ENCODE results near the gene XAB2.
A peak's percentile ranks its signal among the peaks of the same experiment; 100 is the strongest.

The XAB2 gene

GRCh38 chr19:7598180-7598579 is 31.2 kb downstream of the XAB2 start:
- no peaks in the 10 kb centered on the region for H3K9me3 ChIP-seq (ENCODE audit: control insufficient read depth, insufficient read depth, low read depth, low read length)
- H3K4me1 ChIP-seq (ENCODE audit: control insufficient read depth, insufficient read depth, low read length): peaks cover 8% of the 10 kb centered on the region
- POLR2A ChIA-PET: no interaction called here
- H3K36me3 ChIP-seq (ENCODE audit: control insufficient read depth in 2 of 2, insufficient read depth in 1 of 2, low read length in 2 of 2): peaks cover 0 to 3% of the 10 kb centered on the region in 2 experiments; a peak in 2 of 3 replicates
- no peak overlapping the region for H3K4me3 ChIP-seq (ENCODE audit: low read depth, low read length)
- CTCF ChIA-PET: interaction anchor here (1.0 to 6.5 kb wide), 3 partner anchors 13 to 331 kb away, joined by 3 to 29 read pairs (median 7); no protein-coding TSS in a partner anchor
- TF ChIP-seq ZNF16 (tag by site-specific recombination; IDR thresholded peaks at IDR 0.05; ENCODE audit: low read depth) (peak; percentile 48; the same call in 1 of the 2 replicates), ZNF24 (tag by site-specific recombination; IDR thresholded peaks at IDR 0.05) (no peak)
- no peak overlapping the region for H3K27ac ChIP-seq (ENCODE audit: extremely low read depth, low read depth, low read length)

DNA sequence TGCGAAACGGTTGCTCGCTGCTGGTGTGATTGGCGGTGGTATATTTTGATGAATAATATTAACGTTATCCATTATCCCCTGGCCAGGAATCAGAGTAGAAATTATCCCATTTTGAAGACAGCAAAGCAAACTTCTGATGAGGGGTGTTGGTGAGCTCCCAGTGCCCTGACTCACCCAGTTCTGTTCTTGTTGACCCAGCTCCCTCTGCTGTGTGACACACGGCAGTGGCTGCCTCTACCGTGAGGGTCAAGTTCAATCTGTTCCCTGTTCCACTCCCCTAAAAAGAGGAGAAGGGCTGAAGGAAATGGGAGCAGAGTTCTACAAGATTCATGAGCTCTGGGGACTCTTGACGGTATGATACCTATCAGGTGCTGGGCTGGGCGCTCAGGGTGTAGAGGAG is 31.7 kb downstream of the XAB2 start:
- Histone ChIP-seq H3K9me3 (ENCODE audit: control insufficient read depth, insufficient read depth, low read depth, low read length) (no peaks in the 10 kb centered on the region), H3K4me1 (ENCODE audit: control insufficient read depth, insufficient read depth, low read length) (peaks cover 8% of the 10 kb centered on the region), H3K27ac (ENCODE audit: extremely low read depth, low read depth, low read length) (no peak overlapping the region), H3K36me3 (ENCODE audit: control insufficient read depth in 2 of 2, insufficient read depth in 1 of 2, low read length in 2 of 2) (peaks cover 0 to 3% of the 10 kb centered on the region in 2 experiments; a peak in 2 of 3 replicates), H3K4me3 (ENCODE audit: low read depth, low read length) (no peak overlapping the region)
- POLR2A ChIA-PET: interaction anchor here (1.1 kb wide), 1 partner anchor 21 kb away, joined by 5 read pairs; no protein-coding TSS in a partner anchor
- CTCF ChIA-PET: interaction anchor here (0.9 to 6.5 kb wide), 4 partner anchors 13 to 332 kb away, joined by 3 to 29 read pairs (median 5); no protein-coding TSS in a partner anchor
- TF ChIP-seq ZNF10 (tag by site-specific recombination; IDR thresholded peaks at IDR 0.05): peak; percentile 62; the same call in 1 of the 2 replicates
- no peak for TF ChIP-seq ZNF514 (tag by site-specific recombination; IDR thresholded peaks at IDR 0.05)
- 0 out of 2 replicates have a peak, but pooled peaks have one; percentile 23 for TF ChIP-seq SCRT2 (tag by site-specific recombination; IDR thresholded peaks at IDR 0.05)
- TF ChIP-seq ZBTB20 (tag by site-specific recombination; IDR thresholded peaks at IDR 0.05): peak; percentile 35; the same call in 1 of the 2 replicates
- no peak for TF ChIP-seq ZNF24 (tag by site-specific recombination; IDR thresholded peaks at IDR 0.05)

GRCh38 chr19:7596211-7596937 is 33.0 kb downstream of the XAB2 start:
- CTCF ChIA-PET: interaction anchor here (1.0 to 6.5 kb wide), 3 partner anchors 9 to 56 kb away, joined by 3 to 29 read pairs (median 6); no protein-coding TSS in a partner anchor
- Histone ChIP-seq H3K36me3 (ENCODE audit: control insufficient read depth in 2 of 2, insufficient read depth in 1 of 2, low read length in 2 of 2) (peaks cover 0 to 3% of the 10 kb centered on the region in 2 experiments; a peak in 2 of 3 replicates), H3K27ac (ENCODE audit: extremely low read depth, low read depth, low read length) (no peak overlapping the region; the same call in 1 of the 2 replicates), H3K9me3 (ENCODE audit: control insufficient read depth, insufficient read depth, low read depth, low read length) (no peaks in the 10 kb centered on the region), H3K4me3 (ENCODE audit: low read depth, low read length) (peak overlapping the region; percentile 70), H3K4me1 (ENCODE audit: control insufficient read depth, insufficient read depth, low read length) (peaks cover 8% of the 10 kb centered on the region)
- POLR2A ChIA-PET: interaction anchor here (0.6 to 2.1 kb wide), 4 partner anchors 9 to 33 kb away, joined by 3 to 13 read pairs (median 7); partner anchors contain the start of genes PET100 and XAB2
- TF ChIP-seq ZEB2 (tag by site-specific recombination; IDR thresholded peaks at IDR 0.05) (0 out of 2 replicates have a peak, but pooled peaks have one; percentile 31), ZIC2 (tag by site-specific recombination; IDR thresholded peaks at IDR 0.05) (peak; percentile 59), PATZ1 (tag by site-specific recombination; IDR thresholded peaks at IDR 0.05) (peak; percentile 54; the same call in 1 of the 2 replicates), GLIS1 (tag by site-specific recombination; IDR thresholded peaks at IDR 0.05) (peak; percentile 82), ZNF529 (tag by site-specific recombination; IDR thresholded peaks at IDR 0.05; ENCODE audit: insufficient replicate concordance) (no peak), GLIS2 (tag by site-specific recombination; IDR thresholded peaks at IDR 0.05) (peak; percentile 78), ZBTB26 (tag by site-specific recombination; optimal IDR thresholded peaks at IDR 0.05) (peak; percentile 48), ZFHX2 (tag by site-specific recombination; conservative IDR thresholded peaks at IDR 0.05) (0 out of 2 replicates have a peak, but pooled peaks have one; percentile 2), YY2 (tag by site-specific recombination; IDR thresholded peaks at IDR 0.05) (no peak), ZNF18 (tag by site-specific recombination; IDR thresholded peaks at IDR 0.05) (no peak), PRDM4 (tag by site-specific recombination; IDR thresholded peaks at IDR 0.05) (no peak)
- TF ChIP-seq, protein P1, sequence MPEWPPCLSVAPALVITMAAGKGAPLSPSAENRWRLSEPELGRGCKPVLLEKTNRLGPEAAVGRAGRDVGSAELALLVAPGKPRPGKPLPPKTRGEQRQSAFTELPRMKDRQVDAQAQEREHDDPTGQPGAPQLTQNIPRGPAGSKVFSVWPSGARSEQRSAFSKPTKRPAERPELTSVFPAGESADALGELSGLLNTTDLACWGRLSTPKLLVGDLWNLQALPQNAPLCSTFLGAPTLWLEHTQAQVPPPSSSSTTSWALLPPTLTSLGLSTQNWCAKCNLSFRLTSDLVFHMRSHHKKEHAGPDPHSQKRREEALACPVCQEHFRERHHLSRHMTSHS (tag by site-specific recombination; IDR thresholded peaks at IDR 0.05): no peak
- TF ChIP-seq, protein P2, sequence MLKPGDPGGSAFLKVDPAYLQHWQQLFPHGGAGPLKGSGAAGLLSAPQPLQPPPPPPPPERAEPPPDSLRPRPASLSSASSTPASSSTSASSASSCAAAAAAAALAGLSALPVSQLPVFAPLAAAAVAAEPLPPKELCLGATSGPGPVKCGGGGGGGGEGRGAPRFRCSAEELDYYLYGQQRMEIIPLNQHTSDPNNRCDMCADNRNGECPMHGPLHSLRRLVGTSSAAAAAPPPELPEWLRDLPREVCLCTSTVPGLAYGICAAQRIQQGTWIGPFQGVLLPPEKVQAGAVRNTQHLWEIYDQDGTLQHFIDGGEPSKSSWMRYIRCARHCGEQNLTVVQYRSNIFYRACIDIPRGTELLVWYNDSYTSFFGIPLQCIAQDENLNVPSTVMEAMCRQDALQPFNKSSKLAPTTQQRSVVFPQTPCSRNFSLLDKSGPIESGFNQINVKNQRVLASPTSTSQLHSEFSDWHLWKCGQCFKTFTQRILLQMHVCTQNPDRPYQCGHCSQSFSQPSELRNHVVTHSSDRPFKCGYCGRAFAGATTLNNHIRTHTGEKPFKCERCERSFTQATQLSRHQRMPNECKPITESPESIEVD (tag by site-specific recombination; IDR thresholded peaks at IDR 0.05): no peak

Measured in HEK293 (cell line).